Measurements from ENCODE around the gene SPINK2.
A peak's percentile ranks its signal among the peaks of the same experiment; 100 is the strongest.

The SPINK2 gene

GRCh38 chr4:56804551-56804950 lies 16.9 kb downstream of the SPINK2 start:
- no peak for TF ChIP-seq FOXM1 (IDR thresholded peaks at IDR 0.05; ENCODE audit: borderline replicate concordance, low read depth)
- TF ChIP-seq REST (IDR thresholded peaks at IDR 0.05; ENCODE audit: low read depth): no peak
- TF ChIP-seq EGR1 (IDR thresholded peaks at IDR 0.05): no peak
- no peak for TF ChIP-seq YY1 (IDR thresholded peaks at IDR 0.05; ENCODE audit: low read depth)

GRCh38 chr4:56803471-56803870 lies 18.0 kb downstream of the SPINK2 start:
- TF ChIP-seq REST (IDR thresholded peaks at IDR 0.05; ENCODE audit: low read depth) (no peak), YY1 (IDR thresholded peaks at IDR 0.05; ENCODE audit: low read depth) (no peak), NFIC (IDR thresholded peaks at IDR 0.05) (no peak), EP300 (IDR thresholded peaks at IDR 0.05; ENCODE audit: borderline replicate concordance) (no peak), CEBPB (IDR thresholded peaks at IDR 0.05) (no peak), TCF12 (IDR thresholded peaks at IDR 0.05; ENCODE audit: low read depth) (no peak), FOXM1 (IDR thresholded peaks at IDR 0.05; ENCODE audit: borderline replicate concordance, low read depth) (no peak), CREB1 (IDR thresholded peaks at IDR 0.05; ENCODE audit: low read depth) (no peak)

- TF ChIP-seq RAD21 (IDR thresholded peaks at IDR 0.05; ENCODE audit: low read depth): peak; percentile 98
- no peak for TF ChIP-seq NFIC (IDR thresholded peaks at IDR 0.05)
These were observed 21.4 kb downstream of the SPINK2 start for GRCh38 chr4:56799824-56800756.

- TF ChIP-seq YY1 (IDR thresholded peaks at IDR 0.05; ENCODE audit: low read depth) (no peak), FOXM1 (IDR thresholded peaks at IDR 0.05; ENCODE audit: borderline replicate concordance, low read depth) (no peak), REST (IDR thresholded peaks at IDR 0.05; ENCODE audit: low read depth) (no peak), RAD21 (IDR thresholded peaks at IDR 0.05; ENCODE audit: low read depth) (no peak), TEAD4 (IDR thresholded peaks at IDR 0.05) (no peak), ZBTB7A (IDR thresholded peaks at IDR 0.05; ENCODE audit: low read depth) (no peak), TAF1 (IDR thresholded peaks at IDR 0.05; ENCODE audit: low read depth) (no peak), NFIC (IDR thresholded peaks at IDR 0.05) (no peak), EP300 (IDR thresholded peaks at IDR 0.05; ENCODE audit: borderline replicate concordance) (no peak), MAX (IDR thresholded peaks at IDR 0.05) (no peak), USF1 (IDR thresholded peaks at IDR 0.05) (no peak), EGR1 (IDR thresholded peaks at IDR 0.05) (no peak), TCF12 (IDR thresholded peaks at IDR 0.05; ENCODE audit: low read depth) (no peak), CEBPB (IDR thresholded peaks at IDR 0.05) (no peak), CREB1 (IDR thresholded peaks at IDR 0.05; ENCODE audit: low read depth) (no peak)
These were observed 22.2 kb downstream of the SPINK2 start for GRCh38 chr4:56799161-56799759.

GRCh38 chr4:56796211-56796610 lies 25.3 kb downstream of the SPINK2 start:
- no peak for TF ChIP-seq MAX (IDR thresholded peaks at IDR 0.05)
- no peak for TF ChIP-seq EP300 (IDR thresholded peaks at IDR 0.05; ENCODE audit: borderline replicate concordance)
- no peak for TF ChIP-seq TCF12 (IDR thresholded peaks at IDR 0.05; ENCODE audit: low read depth)
- TF ChIP-seq REST (IDR thresholded peaks at IDR 0.05; ENCODE audit: low read depth): no peak
- no peak for TF ChIP-seq TAF1 (IDR thresholded peaks at IDR 0.05; ENCODE audit: low read depth)
- TF ChIP-seq EGR1 (IDR thresholded peaks at IDR 0.05): no peak
- no peak for TF ChIP-seq ZBTB7A (IDR thresholded peaks at IDR 0.05; ENCODE audit: low read depth)
- TF ChIP-seq NFIC (IDR thresholded peaks at IDR 0.05): no peak
- no peak for TF ChIP-seq YY1 (IDR thresholded peaks at IDR 0.05; ENCODE audit: low read depth)
- no peak for TF ChIP-seq USF1 (IDR thresholded peaks at IDR 0.05)
- no peak for TF ChIP-seq FOXM1 (IDR thresholded peaks at IDR 0.05; ENCODE audit: borderline replicate concordance, low read depth)
- TF ChIP-seq TEAD4 (IDR thresholded peaks at IDR 0.05): no peak
- no peak for TF ChIP-seq CREB1 (IDR thresholded peaks at IDR 0.05; ENCODE audit: low read depth)
- no peak for TF ChIP-seq RAD21 (IDR thresholded peaks at IDR 0.05; ENCODE audit: low read depth)
